H9 (cell line): ENCODE data around the gene ULBP3. TPM values are rescaled to one million over a fixed set of nuclear protein-coding genes. Genes with fewer than 3 reads are reported as not detected.

Experiments
- DNase-seq: peaks from one replicate; pipeline ENCODE4 v3.0.0-alpha.2; 2017
- H2AFZ ChIP-seq: one replicate; pipeline ENCODE4 v1.6.1; 2013; ENCODE audit warnings: mild to moderate bottlenecking, low read length, control low read depth, moderate library complexity
- H2AK5ac ChIP-seq: 2 replicates; pipeline ENCODE4 v1.6.1; 2013; ENCODE audit warnings: low read length, control low read depth, mixed read lengths; ENCODE audit not compliant: insufficient read length
- H2BK120ac ChIP-seq: one replicate; pipeline ENCODE4 v1.6.1; 2013; ENCODE audit warnings: low read depth, mild to moderate bottlenecking, low read length, control low read depth, inconsistent platforms; ENCODE audit not compliant: poor library complexity, severe bottlenecking
- H2BK12ac ChIP-seq: 2 replicates; pipeline ENCODE4 v1.6.1; 2013; ENCODE audit warnings: low read length, control low read depth, mixed read lengths, low read depth; ENCODE audit not compliant: insufficient read length
- H2BK15ac ChIP-seq: 2 replicates; pipeline ENCODE4 v1.6.1; 2013; ENCODE audit warnings: low read depth, low read length, control low read depth
- H2BK20ac ChIP-seq: one replicate; pipeline ENCODE4 v1.6.1; 2013; ENCODE audit warnings: low read depth, mild to moderate bottlenecking, low read length, control low read depth, inconsistent platforms; ENCODE audit not compliant: poor library complexity, severe bottlenecking
- H2BK5ac ChIP-seq: 2 replicates; pipeline ENCODE4 v1.6.1; 2013; ENCODE audit warnings: low read length, control low read depth, mixed read lengths; ENCODE audit not compliant: insufficient read length
- H3K14ac ChIP-seq: 2 replicates; pipeline ENCODE4 v1.6.1; 2013; ENCODE audit warnings: low read length, control low read depth; ENCODE audit not compliant: insufficient read depth
- H3K18ac ChIP-seq: 2 replicates; pipeline ENCODE4 v1.6.1; 2013; ENCODE audit warnings: low read depth, mild to moderate bottlenecking, mixed read lengths, low read length, control low read depth; ENCODE audit not compliant: insufficient read length
- H3K23ac ChIP-seq: 2 replicates; pipeline ENCODE4 v1.6.1; 2013; ENCODE audit warnings: low read length, control low read depth, mixed read lengths, low read depth; ENCODE audit not compliant: insufficient read length
- H3K23me2 ChIP-seq: 2 replicates; pipeline ENCODE4 v1.6.1; 2013; ENCODE audit warnings: low read depth, mild to moderate bottlenecking, mixed read lengths, low read length, control low read depth; ENCODE audit not compliant: insufficient read length, poor library complexity, severe bottlenecking
- H3K27ac ChIP-seq: 2 replicates; pipeline ENCODE4 v1.5.1; 2013; ENCODE audit warnings: low read length, control low read depth, mixed read lengths, low read depth; ENCODE audit not compliant: insufficient read length
- H3K27me3 ChIP-seq: 2 replicates; pipeline ENCODE4 v1.6.1; 2013; ENCODE audit warnings: low read length, control low read depth, inconsistent platforms; ENCODE audit not compliant: insufficient read depth
- H3K4ac ChIP-seq: 2 replicates; pipeline ENCODE4 v1.6.1; 2013; ENCODE audit warnings: low read depth, mild to moderate bottlenecking, control low read depth, inconsistent platforms, low read length, moderate library complexity
- H3K4me1 ChIP-seq: 2 replicates; pipeline ENCODE4 v1.6.1; 2013; ENCODE audit warnings: low read length, control low read depth, inconsistent platforms; ENCODE audit not compliant: insufficient read depth
- H3K4me2 ChIP-seq: 2 replicates; pipeline ENCODE4 v1.6.1; 2013; ENCODE audit warnings: low read length, control low read depth, mixed read lengths; ENCODE audit not compliant: insufficient read length, insufficient read depth
- H3K56ac ChIP-seq: 2 replicates; pipeline ENCODE4 v1.6.1; 2013; ENCODE audit warnings: low read depth, mild to moderate bottlenecking, mixed read lengths, low read length, control low read depth; ENCODE audit not compliant: insufficient read length
- H3K79me1 ChIP-seq: 2 replicates; pipeline ENCODE4 v1.6.1; 2013; ENCODE audit warnings: low read depth, mild to moderate bottlenecking, moderate library complexity, low read length, control low read depth, inconsistent platforms; ENCODE audit not compliant: insufficient read depth, poor library complexity, severe bottlenecking
- H3K79me2 ChIP-seq: 2 replicates; pipeline ENCODE4 v1.6.1; 2013; ENCODE audit warnings: low read length, control low read depth, inconsistent platforms; ENCODE audit not compliant: insufficient read depth
- H3K9ac ChIP-seq: 2 replicates; pipeline ENCODE4 v1.6.1; 2013; ENCODE audit warnings: low read length, control low read depth, mixed read lengths; ENCODE audit not compliant: insufficient read length; ENCODE audit errors: extremely low read depth
- H3K9me3 ChIP-seq: one replicate; pipeline ENCODE4 v1.6.1; 2013; ENCODE audit warnings: low read depth, low read length, inconsistent platforms; ENCODE audit not compliant: control insufficient read depth
- H3T11ph ChIP-seq: one replicate; pipeline ENCODE4 v1.6.1; 2013; ENCODE audit warnings: mild to moderate bottlenecking, low read length, control low read depth, inconsistent platforms
- H4K20me1 ChIP-seq: one replicate; pipeline ENCODE4 v1.6.1; 2013; ENCODE audit not compliant: control insufficient read depth, insufficient read length, insufficient read depth
- H4K5ac ChIP-seq: 2 replicates; pipeline ENCODE4 v1.6.1; 2013; ENCODE audit warnings: low read depth, mild to moderate bottlenecking, mixed read lengths, low read length, control low read depth; ENCODE audit not compliant: insufficient read length
- H4K8ac ChIP-seq: replicated peaks from 2 replicates; pipeline ENCODE4 v1.6.1; 2013; ENCODE audit warnings: low read length, control low read depth, mixed read lengths, low read depth; ENCODE audit not compliant: insufficient read length
- H4K91ac ChIP-seq: 2 replicates; pipeline ENCODE4 v1.6.1; 2013; ENCODE audit warnings: low read depth, mild to moderate bottlenecking, moderate library complexity, mixed read lengths, low read length, control low read depth; ENCODE audit not compliant: insufficient read length
- H3K27ac Mint-ChIP-seq, 3 experiments: 2 replicates in 2 of 3; 3 replicates in 1 of 3; pipeline ENCODE4 v1.8.0; 2020 to 2021; ENCODE audit warnings: mixed read lengths in 3 of 3, mild to moderate bottlenecking in 1 of 3, moderate library complexity in 1 of 3
- H3K27me3 Mint-ChIP-seq: 2 replicates; pipeline ENCODE4 v1.8.0; 2021; ENCODE audit warnings: low read depth, mild to moderate bottlenecking, moderate library complexity, mixed read lengths
- H3K36me3 Mint-ChIP-seq, 3 experiments: 2 replicates in 2 of 3; 3 replicates in 1 of 3; pipeline ENCODE4 v1.8.0; 2020 to 2021; ENCODE audit warnings: low read depth in 3 of 3, mixed read lengths in 3 of 3; ENCODE audit not compliant: insufficient read depth in 1 of 3
- H3K4me1 Mint-ChIP-seq, 2 experiments: 2 replicates each; pipeline ENCODE4 v1.8.0; 2020; ENCODE audit warnings: mixed read lengths in 2 of 2
- H3K4me3 Mint-ChIP-seq, 2 experiments: 2 replicates in 1 of 2; 3 replicates in 1 of 2; pipeline ENCODE4 v1.8.0; 2020 to 2021; ENCODE audit warnings: mild to moderate bottlenecking in 2 of 2, mixed read lengths in 2 of 2, moderate library complexity in 1 of 2
- H3K9me3 Mint-ChIP-seq, 2 experiments: 2 replicates in 1 of 2; 3 replicates in 1 of 2; pipeline ENCODE4 v1.8.0; 2020; ENCODE audit warnings: mild to moderate bottlenecking in 2 of 2, mixed read lengths in 2 of 2, moderate library complexity in 1 of 2
- CTCF ChIP-seq: fragments of 200-600 bp; sonication (generic); conservative IDR thresholded peaks from 3 replicates; pipeline ENCODE4 v1.8.0; 2021; ENCODE audit warnings: antibody characterized with exemption, mild to moderate bottlenecking
- WGBS: extraction: QIAGEN DNeasy Blood & Tissue Kit; methylation state at CpG from one replicate; pipeline ENCODE4 v1.1.7; 2013; ENCODE audit warnings: missing lambda C conversion rate, low lambda C conversion rate, mixed read lengths; ENCODE audit not compliant: insufficient read length; ENCODE audit errors: extremely low coverage; 5-methylcytosine and 5-hydroxymethylcytosine counted together
- total RNA-seq: library from RNA; stranded (reverse); gene quantifications from 2 replicates; pipeline ENCODE4 v1.2.1, GENCODE V29; 2021

The ULBP3 gene
- total RNA-seq, 1 experiment from 2014 or later, result 5.8 TPM

GRCh38 chr6:150070236-150070818 is 1.4 kb upstream of the ULBP3 start:
- Mint-ChIP-seq H3K4me3 (no peak overlapping the region), H3K9me3 (no peaks in the 10 kb centered on the region; a peak in 1 of 5 replicates), H3K27ac (no peak overlapping the region), H3K36me3 (peaks cover 0 to 4% (median 0%) of the 10 kb centered on the region in 3 experiments; a peak in 1 of 7 replicates), H3K27me3 (peaks cover 41% of the 10 kb centered on the region), H3K4me1 (peaks cover 13 to 17% of the 10 kb centered on the region in 2 experiments)
- Histone ChIP-seq H3K27ac (no peak overlapping the region), H2BK20ac (no peak overlapping the region), H3K56ac (no peak overlapping the region), H4K8ac (no peak overlapping the region), H2BK12ac (no peak overlapping the region), H3T11ph (no peak overlapping the region), H2BK5ac (no peak overlapping the region), H3K79me2 (no peaks in the 10 kb centered on the region), H2AFZ (no peak overlapping the region), H2BK120ac (no peak overlapping the region), H2BK15ac (no peak overlapping the region), H3K23me2 (peaks cover 6% of the 10 kb centered on the region), H3K9ac (no peak overlapping the region), H2AK5ac (no peak overlapping the region), H4K20me1 (no peaks in the 10 kb centered on the region), H3K14ac (no peak overlapping the region), H3K18ac (no peak overlapping the region), H4K5ac (no peak overlapping the region), H3K27me3 (no peaks in the 10 kb centered on the region; the same call in 1 of the 2 replicates), H3K9me3 (no peaks in the 10 kb centered on the region), H3K79me1 (no peaks in the 10 kb centered on the region), H3K4ac (no peak overlapping the region), H3K4me1 (no peaks in the 10 kb centered on the region; the same call in 1 of the 2 replicates), H3K23ac (no peak overlapping the region), H4K91ac (no peak overlapping the region), H3K4me2 (no peak overlapping the region)
- no peak for TF ChIP-seq CTCF
- no CpG with 5 or more reads among the region's 3 CpGs for WGBS
- no peak for DNase-seq
